GM23338 (cell line): ENCODE measurements around the gene LDLRAD2. TPM values are rescaled to one million over a fixed set of nuclear protein-coding genes. Genes with fewer than 3 reads are reported as not detected.

Experiments used
- ATAC-seq: fragments of 200-7000 bp; cut with Tn5 transposase; 3 replicates; pipeline ENCODE4 v1.9.1; 2020
- DNase-seq: peaks from one replicate; pipeline ENCODE4 v3.0.0-alpha.2; 2015; ENCODE audit warnings: low spot score
- H2AFZ ChIP-seq: fragments of 200-600 bp; sonication (generic); 2 replicates; pipeline ENCODE4 v1.8.0; 2016; ENCODE audit warnings: antibody characterized with exemption, mild to moderate bottlenecking, moderate library complexity
- H3F3A ChIP-seq: fragments of 200-600 bp; sonication (generic); replicated peaks from 2 replicates; pipeline ENCODE4 v1.8.0; 2017; ENCODE audit warnings: antibody characterized with exemption, mixed run types, low read depth
- H3K27ac ChIP-seq: fragments of 200-600 bp; sonication (generic); 2 replicates; pipeline ENCODE4 v1.6.1; 2016; ENCODE audit warnings: low read depth
- H3K27me3 ChIP-seq: fragments of 200-600 bp; sonication (generic); 2 replicates; pipeline ENCODE4 v1.8.0; 2016; ENCODE audit warnings: mild to moderate bottlenecking, mixed run types, moderate library complexity; ENCODE audit not compliant: insufficient read depth
- H3K36me3 ChIP-seq: fragments of 200-600 bp; sonication (generic); 2 replicates; pipeline ENCODE4 v1.8.0; 2016; ENCODE audit warnings: mild to moderate bottlenecking; ENCODE audit not compliant: insufficient read depth
- H3K4me1 ChIP-seq: fragments of 200-600 bp; sonication (generic); 2 replicates; pipeline ENCODE4 v1.8.0; 2016; ENCODE audit warnings: mild to moderate bottlenecking, moderate library complexity; ENCODE audit not compliant: insufficient read depth
- H3K4me2 ChIP-seq: fragments of 200-600 bp; sonication (generic); 2 replicates; pipeline ENCODE4 v1.7.1; 2017; ENCODE audit warnings: mixed run types
- H3K4me3 ChIP-seq: fragments of 200-600 bp; sonication (generic); 2 replicates; pipeline ENCODE4 v1.6.1; 2016; ENCODE audit warnings: mixed run types
- H3K79me2 ChIP-seq: fragments of 200-600 bp; sonication (generic); replicated peaks from 2 replicates; pipeline ENCODE4 v1.8.0; 2017; ENCODE audit warnings: mild to moderate bottlenecking; ENCODE audit not compliant: insufficient read depth
- H3K9me2 ChIP-seq: fragments of 200-600 bp; sonication (generic); 2 replicates; pipeline ENCODE4 v1.8.0; 2017; ENCODE audit not compliant: insufficient read depth
- H4K20me1 ChIP-seq: fragments of 200-600 bp; sonication (generic); replicated peaks from 2 replicates; pipeline ENCODE4 v1.8.0; 2017; ENCODE audit warnings: mild to moderate bottlenecking; ENCODE audit not compliant: insufficient read depth
- H3K27ac Mint-ChIP-seq: 2 replicates; pipeline ENCODE4 v1.8.0; 2020; ENCODE audit warnings: inconsistent platforms, mild to moderate bottlenecking, moderate library complexity, mixed read lengths
- H3K27me3 Mint-ChIP-seq: 3 replicates; pipeline ENCODE4 v1.8.0; 2022; ENCODE audit warnings: low read depth, mild to moderate bottlenecking, moderate library complexity, mixed read lengths, inconsistent platforms; ENCODE audit not compliant: insufficient read depth, poor library complexity
- H3K36me3 Mint-ChIP-seq: 3 replicates; pipeline ENCODE4 v1.8.0; 2021; ENCODE audit warnings: low read depth, mild to moderate bottlenecking, inconsistent platforms, moderate library complexity, mixed read lengths
- H3K4me1 Mint-ChIP-seq: 3 replicates; pipeline ENCODE4 v1.8.0; 2020; ENCODE audit warnings: mild to moderate bottlenecking, inconsistent platforms, mixed read lengths
- H3K4me3 Mint-ChIP-seq: 3 replicates; pipeline ENCODE4 v1.8.0; 2021; ENCODE audit warnings: moderate library complexity, mild to moderate bottlenecking, inconsistent platforms, mixed read lengths
- H3K9me3 Mint-ChIP-seq: 3 replicates; pipeline ENCODE4 v1.8.0; 2020; ENCODE audit warnings: moderate library complexity, mild to moderate bottlenecking, inconsistent platforms, mixed read lengths
- CREB1 ChIP-seq: fragments of 250-450 bp; sonication (Bioruptor Pico); IDR thresholded peaks from 2 replicates; pipeline ENCODE4 v1.5.0; 2020; ENCODE audit warnings: low read depth, mild to moderate bottlenecking, moderate library complexity
- CTCF ChIP-seq, 2 experiments: fragments of 200-600 bp in 1 of 2; sonication (generic) in 1 of 2; conservative IDR thresholded peaks; 2 replicates each; pipeline versions ENCODE4 v1.5.1 to v1.6.1; 2016 to 2017; ENCODE audit warnings: antibody characterized with exemption in 2 of 2, low read depth in 2 of 2, mild to moderate bottlenecking in 2 of 2, moderate library complexity in 1 of 2
- EZH2 ChIP-seq: fragments of 200-600 bp; sonication (generic); IDR thresholded peaks from one replicate; pipeline ENCODE4 v1.8.0; 2017; ENCODE audit warnings: antibody characterized with exemption, mild to moderate bottlenecking, low read depth; ENCODE audit not compliant: unreplicated experiment
- EZH2phosphoT487 ChIP-seq: fragments of 200-600 bp; sonication (generic); IDR thresholded peaks from one replicate; pipeline ENCODE4 v1.8.1; 2018; ENCODE audit warnings: antibody characterized with exemption; ENCODE audit not compliant: unreplicated experiment
- JUNB ChIP-seq: IDR thresholded peaks from one replicate; pipeline ENCODE4 v1.6.1; 2016; ENCODE audit warnings: antibody characterized with exemption; ENCODE audit not compliant: unreplicated experiment
- NANOG ChIP-seq: IDR thresholded peaks from 2 replicates; pipeline ENCODE4 v1.6.1; 2016; ENCODE audit warnings: antibody characterized with exemption, borderline replicate concordance
- POLR2AphosphoS5 ChIP-seq: IDR thresholded peaks from 2 replicates; pipeline ENCODE4 v1.6.1; 2016; ENCODE audit warnings: antibody characterized with exemption, low read depth
- REST ChIP-seq: IDR thresholded peaks from one replicate; pipeline ENCODE4 v1.6.1; 2018; ENCODE audit warnings: antibody characterized with exemption; ENCODE audit not compliant: unreplicated experiment
- STAT1 ChIP-seq: IDR thresholded peaks from one replicate; pipeline ENCODE4 v1.6.1; 2016; ENCODE audit warnings: antibody characterized with exemption; ENCODE audit not compliant: unreplicated experiment
- ZNF114 ChIP-seq: fragments of 250-450 bp; sonication (Bioruptor Pico); IDR thresholded peaks from 2 replicates; pipeline ENCODE4 v1.5.0; 2020; ENCODE audit warnings: mild to moderate bottlenecking, moderate library complexity
- ZNF331 ChIP-seq: fragments of 250-450 bp; sonication (Bioruptor Pico); IDR thresholded peaks from 2 replicates; pipeline ENCODE4 v1.5.0; 2020; ENCODE audit warnings: low read depth, mild to moderate bottlenecking, moderate library complexity
- polyA plus RNA-seq: library from polyadenylated mRNA; unstranded; fragments of >200 nt; fragmentation: Nextera tagmentation; extraction: Ambion mirVana; gene quantifications from 2 replicates; pipeline ENCODE4 v1.2.1, GENCODE V29; 2016
- total RNA-seq: library from RNA; depleted of rRNA; stranded (reverse); fragments of >200 nt; shearing (Covaris generic); gene quantifications from 2 replicates; pipeline ENCODE4 v1.2.3, GENCODE V29; 2014
- TF ChIP-seq, protein P1 (sequence below): IDR thresholded peaks from 2 replicates; pipeline ENCODE4 v1.6.1; 2016; ENCODE audit warnings: antibody characterized with exemption
- TF ChIP-seq, protein P2 (sequence below): fragments of 250-450 bp; sonication (Bioruptor Pico); IDR thresholded peaks from 2 replicates; pipeline ENCODE4 v1.5.0; 2020; ENCODE audit warnings: mild to moderate bottlenecking, moderate library complexity

The LDLRAD2 gene
- total and polyA plus RNA-seq, 2 experiments from 2014 or later = 1.6 to 5.8 TPM

GRCh38 chr1:21829294-21829693 lies 17.2 kb downstream of the LDLRAD2 start (continued):
- TF ChIP-seq STAT1 = no peak

DNA sequence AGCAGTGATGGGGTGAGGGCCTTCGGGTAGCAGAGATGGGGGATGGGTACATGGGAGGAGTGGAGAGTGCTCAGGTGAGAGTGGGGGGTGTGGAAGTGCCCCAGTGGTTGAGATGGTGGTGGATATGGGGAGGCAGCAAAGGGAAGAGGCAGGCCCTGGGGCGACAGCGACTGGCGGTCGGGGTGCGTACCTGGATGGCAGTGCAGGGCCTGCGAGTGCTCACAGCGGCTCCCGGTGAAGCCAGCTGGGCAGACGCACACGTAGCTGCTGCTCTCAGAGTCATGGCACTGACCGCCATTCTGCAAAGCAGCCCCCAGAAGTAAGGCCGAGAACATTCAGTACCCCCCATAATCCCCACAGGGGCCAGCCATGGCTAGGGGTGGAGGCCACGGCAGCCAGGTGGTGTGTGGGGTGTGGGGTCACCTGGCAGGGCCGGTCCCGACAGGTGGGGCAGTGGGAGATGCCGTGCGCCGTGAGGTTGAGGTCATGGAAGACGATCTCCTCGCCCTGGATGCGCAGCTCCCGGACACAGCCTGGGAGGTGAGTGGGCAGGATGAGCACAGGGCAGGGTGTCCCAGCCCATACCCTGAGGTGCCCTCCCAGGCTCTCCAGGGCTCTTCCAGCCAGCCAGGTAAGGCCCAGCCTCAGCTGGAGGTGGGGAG lies 18.9 kb downstream of the LDLRAD2 start:
- Histone ChIP-seq H3K9me2 (no peaks in the 10 kb centered on the region), H3K79me2 (no peaks in the 10 kb centered on the region), H3K4me1 (no peaks in the 10 kb centered on the region), H3K36me3 (peaks cover 6% of the 10 kb centered on the region), H3K4me3 (no peak overlapping the region), H3K27ac (no peak overlapping the region), H3K4me2 (no peak overlapping the region), H3K27me3 (no peaks in the 10 kb centered on the region), H4K20me1 (no peaks in the 10 kb centered on the region), H2AFZ (no peak overlapping the region), H3F3A (no peaks in the 10 kb centered on the region)
- Mint-ChIP-seq H3K4me1 (no peaks in the 10 kb centered on the region; the same call in 2 of the 3 replicates), H3K4me3 (no peak overlapping the region), H3K9me3 (peaks cover 15% of the 10 kb centered on the region), H3K27me3 (peaks cover 4% of the 10 kb centered on the region), H3K36me3 (peaks cover 62% of the 10 kb centered on the region), H3K27ac (no peak overlapping the region)
- TF ChIP-seq ZNF331 (no peak), CREB1 (CRISPR knock-in tag) (no peak), REST (no peak), CTCF (conservative IDR thresholded peaks at IDR 0.05; ENCODE audit: low read depth in 2 of 2) (no peak), ZNF114 (CRISPR knock-in tag) (no peak), POLR2AphosphoS5 (no peak), NANOG (no peak), JUNB (no peak), EZH2phosphoT487 (no peak), EZH2 (no peak), STAT1 (no peak)
- TF ChIP-seq, protein P1, sequence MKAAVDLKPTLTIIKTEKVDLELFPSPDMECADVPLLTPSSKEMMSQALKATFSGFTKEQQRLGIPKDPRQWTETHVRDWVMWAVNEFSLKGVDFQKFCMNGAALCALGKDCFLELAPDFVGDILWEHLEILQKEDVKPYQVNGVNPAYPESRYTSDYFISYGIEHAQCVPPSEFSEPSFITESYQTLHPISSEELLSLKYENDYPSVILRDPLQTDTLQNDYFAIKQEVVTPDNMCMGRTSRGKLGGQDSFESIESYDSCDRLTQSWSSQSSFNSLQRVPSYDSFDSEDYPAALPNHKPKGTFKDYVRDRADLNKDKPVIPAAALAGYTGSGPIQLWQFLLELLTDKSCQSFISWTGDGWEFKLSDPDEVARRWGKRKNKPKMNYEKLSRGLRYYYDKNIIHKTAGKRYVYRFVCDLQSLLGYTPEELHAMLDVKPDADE = no peak
- TF ChIP-seq, protein P2, sequence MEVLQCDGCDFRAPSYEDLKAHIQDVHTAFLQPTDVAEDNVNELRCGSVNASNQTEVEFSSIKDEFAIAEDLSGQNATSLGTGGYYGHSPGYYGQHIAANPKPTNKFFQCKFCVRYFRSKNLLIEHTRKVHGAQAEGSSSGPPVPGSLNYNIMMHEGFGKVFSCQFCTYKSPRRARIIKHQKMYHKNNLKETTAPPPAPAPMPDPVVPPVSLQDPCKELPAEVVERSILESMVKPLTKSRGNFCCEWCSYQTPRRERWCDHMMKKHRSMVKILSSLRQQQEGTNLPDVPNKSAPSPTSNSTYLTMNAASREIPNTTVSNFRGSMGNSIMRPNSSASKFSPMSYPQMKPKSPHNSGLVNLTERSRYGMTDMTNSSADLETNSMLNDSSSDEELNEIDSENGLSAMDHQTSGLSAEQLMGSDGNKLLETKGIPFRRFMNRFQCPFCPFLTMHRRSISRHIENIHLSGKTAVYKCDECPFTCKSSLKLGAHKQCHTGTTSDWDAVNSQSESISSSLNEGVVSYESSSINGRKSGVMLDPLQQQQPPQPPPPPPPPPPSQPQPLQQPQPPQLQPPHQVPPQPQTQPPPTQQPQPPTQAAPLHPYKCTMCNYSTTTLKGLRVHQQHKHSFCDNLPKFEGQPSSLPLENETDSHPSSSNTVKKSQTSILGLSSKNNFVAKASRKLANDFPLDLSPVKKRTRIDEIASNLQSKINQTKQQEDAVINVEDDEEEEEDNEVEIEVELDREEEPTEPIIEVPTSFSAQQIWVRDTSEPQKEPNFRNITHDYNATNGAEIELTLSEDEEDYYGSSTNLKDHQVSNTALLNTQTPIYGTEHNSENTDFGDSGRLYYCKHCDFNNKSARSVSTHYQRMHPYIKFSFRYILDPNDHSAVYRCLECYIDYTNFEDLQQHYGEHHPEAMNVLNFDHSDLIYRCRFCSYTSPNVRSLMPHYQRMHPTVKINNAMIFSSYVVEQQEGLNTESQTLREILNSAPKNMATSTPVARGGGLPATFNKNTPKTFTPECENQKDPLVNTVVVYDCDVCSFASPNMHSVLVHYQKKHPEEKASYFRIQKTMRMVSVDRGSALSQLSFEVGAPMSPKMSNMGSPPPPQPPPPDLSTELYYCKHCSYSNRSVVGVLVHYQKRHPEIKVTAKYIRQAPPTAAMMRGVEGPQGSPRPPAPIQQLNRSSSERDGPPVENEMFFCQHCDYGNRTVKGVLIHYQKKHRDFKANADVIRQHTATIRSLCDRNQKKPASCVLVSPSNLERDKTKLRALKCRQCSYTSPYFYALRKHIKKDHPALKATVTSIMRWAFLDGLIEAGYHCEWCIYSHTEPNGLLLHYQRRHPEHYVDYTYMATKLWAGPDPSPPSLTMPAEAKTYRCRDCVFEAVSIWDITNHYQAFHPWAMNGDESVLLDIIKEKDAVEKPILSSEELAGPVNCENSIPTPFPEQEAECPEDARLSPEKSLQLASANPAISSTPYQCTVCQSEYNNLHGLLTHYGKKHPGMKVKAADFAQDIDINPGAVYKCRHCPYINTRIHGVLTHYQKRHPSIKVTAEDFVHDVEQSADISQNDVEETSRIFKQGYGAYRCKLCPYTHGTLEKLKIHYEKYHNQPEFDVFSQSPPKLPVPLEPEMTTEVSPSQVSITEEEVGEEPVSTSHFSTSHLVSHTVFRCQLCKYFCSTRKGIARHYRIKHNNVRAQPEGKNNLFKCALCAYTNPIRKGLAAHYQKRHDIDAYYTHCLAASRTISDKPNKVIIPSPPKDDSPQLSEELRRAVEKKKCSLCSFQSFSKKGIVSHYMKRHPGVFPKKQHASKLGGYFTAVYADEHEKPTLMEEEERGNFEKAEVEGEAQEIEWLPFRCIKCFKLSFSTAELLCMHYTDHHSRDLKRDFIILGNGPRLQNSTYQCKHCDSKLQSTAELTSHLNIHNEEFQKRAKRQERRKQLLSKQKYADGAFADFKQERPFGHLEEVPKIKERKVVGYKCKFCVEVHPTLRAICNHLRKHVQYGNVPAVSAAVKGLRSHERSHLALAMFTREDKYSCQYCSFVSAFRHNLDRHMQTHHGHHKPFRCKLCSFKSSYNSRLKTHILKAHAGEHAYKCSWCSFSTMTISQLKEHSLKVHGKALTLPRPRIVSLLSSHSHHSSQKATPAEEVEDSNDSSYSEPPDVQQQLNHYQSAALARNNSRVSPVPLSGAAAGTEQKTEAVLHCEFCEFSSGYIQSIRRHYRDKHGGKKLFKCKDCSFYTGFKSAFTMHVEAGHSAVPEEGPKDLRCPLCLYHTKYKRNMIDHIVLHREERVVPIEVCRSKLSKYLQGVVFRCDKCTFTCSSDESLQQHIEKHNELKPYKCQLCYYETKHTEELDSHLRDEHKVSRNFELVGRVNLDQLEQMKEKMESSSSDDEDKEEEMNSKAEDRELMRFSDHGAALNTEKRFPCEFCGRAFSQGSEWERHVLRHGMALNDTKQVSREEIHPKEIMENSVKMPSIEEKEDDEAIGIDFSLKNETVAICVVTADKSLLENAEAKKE (CRISPR knock-in tag) = no peak
- ATAC-seq (no peak), DNase-seq (no peak)
